Measurements from ENCODE around the gene NAV2. TPM values are rescaled to one million over a fixed set of nuclear protein-coding genes. Genes with fewer than 3 reads are reported as not detected.

Gene NAV2
- total and polyA plus RNA-seq, 2 experiments from 2014 or later, result 26.0 to 45.0 TPM

- no peaks in the 10 kb centered on the region for H3K36me3 ChIP-seq (ENCODE audit: insufficient read depth)
- ATAC-seq (no peak), DNase-seq (ENCODE audit: low spot score) (no peak)
- H3K4me3 ChIP-seq, result no peak overlapping the region
- H3K9me2 ChIP-seq (ENCODE audit: insufficient read depth), result no peaks in the 10 kb centered on the region; the same call in 1 of the 2 replicates
- no peak overlapping the region for H3K27ac ChIP-seq (ENCODE audit: low read depth)
- H3F3A ChIP-seq (replicated peaks; ENCODE audit: low read depth), result peaks cover 3% of the 10 kb centered on the region; the same call in 1 of the 2 replicates
- H3K4me3 Mint-ChIP-seq, result no peak overlapping the region
- H3K4me1 ChIP-seq (ENCODE audit: insufficient read depth), result peaks cover 80% of the 10 kb centered on the region
- H3K27me3 Mint-ChIP-seq (ENCODE audit: insufficient read depth, low read depth, poor library complexity), result peaks cover 2% of the 10 kb centered on the region
- H3K4me1 Mint-ChIP-seq, result peaks cover 76% of the 10 kb centered on the region
- peaks cover 4% of the 10 kb centered on the region; the same call in 1 of the 2 replicates for H4K20me1 ChIP-seq (replicated peaks; ENCODE audit: insufficient read depth)
- no peaks in the 10 kb centered on the region for H3K27me3 ChIP-seq (ENCODE audit: insufficient read depth)
- no peaks in the 10 kb centered on the region for H3K9me3 Mint-ChIP-seq
- H2AFZ ChIP-seq, result no peak overlapping the region
- H3K79me2 ChIP-seq (replicated peaks; ENCODE audit: insufficient read depth), result peaks cover 96% of the 10 kb centered on the region
- no peak overlapping the region for H3K4me2 ChIP-seq
- no peak for TF ChIP-seq ZNF331 (CRISPR knock-in tag; IDR thresholded peaks at IDR 0.05; ENCODE audit: low read depth)
- TF ChIP-seq NANOG (IDR thresholded peaks at IDR 0.05; ENCODE audit: borderline replicate concordance), result no peak
- no peak for TF ChIP-seq EZH2phosphoT487 (IDR thresholded peaks at IDR 0.05; ENCODE audit: unreplicated experiment)
- no peak for TF ChIP-seq CTCF (conservative IDR thresholded peaks at IDR 0.05; ENCODE audit: low read depth in 2 of 2)
- TF ChIP-seq CREB1 (CRISPR knock-in tag; IDR thresholded peaks at IDR 0.05; ENCODE audit: low read depth), result no peak
- no peak overlapping the region for H3K27ac Mint-ChIP-seq
- peaks cover 19% of the 10 kb centered on the region; the same call in 2 of the 3 replicates for H3K36me3 Mint-ChIP-seq (ENCODE audit: low read depth)
Observed at GRCh38 chr11:19805827-19806226, 93.2 kb downstream of the NAV2 start.

GRCh38 chr11:19806251-19806650 lies 93.6 kb downstream of the NAV2 start:
- Mint-ChIP-seq H3K27ac (no peak overlapping the region), H3K4me1 (peaks cover 79% of the 10 kb centered on the region), H3K4me3 (no peak overlapping the region), H3K36me3 (ENCODE audit: low read depth) (peaks cover 19% of the 10 kb centered on the region; the same call in 2 of the 3 replicates), H3K9me3 (no peaks in the 10 kb centered on the region), H3K27me3 (ENCODE audit: insufficient read depth, low read depth, poor library complexity) (peaks cover 1% of the 10 kb centered on the region)
- Histone ChIP-seq H3K27me3 (ENCODE audit: insufficient read depth) (no peaks in the 10 kb centered on the region), H3F3A (replicated peaks; ENCODE audit: low read depth) (peaks cover 3% of the 10 kb centered on the region; the same call in 1 of the 2 replicates), H3K4me1 (ENCODE audit: insufficient read depth) (peaks cover 80% of the 10 kb centered on the region), H3K27ac (ENCODE audit: low read depth) (no peak overlapping the region), H2AFZ (no peak overlapping the region), H3K4me2 (no peak overlapping the region), H3K4me3 (no peak overlapping the region), H3K36me3 (ENCODE audit: insufficient read depth) (no peaks in the 10 kb centered on the region), H4K20me1 (replicated peaks; ENCODE audit: insufficient read depth) (peaks cover 4% of the 10 kb centered on the region; the same call in 1 of the 2 replicates), H3K79me2 (replicated peaks; ENCODE audit: insufficient read depth) (peaks cover 96% of the 10 kb centered on the region), H3K9me2 (ENCODE audit: insufficient read depth) (no peaks in the 10 kb centered on the region; the same call in 1 of the 2 replicates)
- TF ChIP-seq POLR2AphosphoS5 (IDR thresholded peaks at IDR 0.05; ENCODE audit: low read depth) (no peak), NANOG (IDR thresholded peaks at IDR 0.05; ENCODE audit: borderline replicate concordance) (no peak), ZNF114 (CRISPR knock-in tag; IDR thresholded peaks at IDR 0.05) (no peak), ZNF462 (CRISPR knock-in tag; IDR thresholded peaks at IDR 0.05) (no peak), STAT1 (IDR thresholded peaks at IDR 0.05; ENCODE audit: unreplicated experiment) (no peak), CTCF (conservative IDR thresholded peaks at IDR 0.05; ENCODE audit: low read depth in 2 of 2) (no peak)
- TF ChIP-seq, protein P1, sequence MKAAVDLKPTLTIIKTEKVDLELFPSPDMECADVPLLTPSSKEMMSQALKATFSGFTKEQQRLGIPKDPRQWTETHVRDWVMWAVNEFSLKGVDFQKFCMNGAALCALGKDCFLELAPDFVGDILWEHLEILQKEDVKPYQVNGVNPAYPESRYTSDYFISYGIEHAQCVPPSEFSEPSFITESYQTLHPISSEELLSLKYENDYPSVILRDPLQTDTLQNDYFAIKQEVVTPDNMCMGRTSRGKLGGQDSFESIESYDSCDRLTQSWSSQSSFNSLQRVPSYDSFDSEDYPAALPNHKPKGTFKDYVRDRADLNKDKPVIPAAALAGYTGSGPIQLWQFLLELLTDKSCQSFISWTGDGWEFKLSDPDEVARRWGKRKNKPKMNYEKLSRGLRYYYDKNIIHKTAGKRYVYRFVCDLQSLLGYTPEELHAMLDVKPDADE (IDR thresholded peaks at IDR 0.05), result no peak
- DNase-seq (ENCODE audit: low spot score) (no peak), ATAC-seq (no peak)

Data from GM23338 (cell line).